PFSK-1 (cell line): ENCODE data around the gene CD44.

Source experiments
- FOXP2 ChIP-seq: optimal IDR thresholded peaks from 2 replicates; pipeline ENCODE3; 2011; ENCODE audit warnings: borderline replicate concordance, control low read depth, inconsistent platforms; ENCODE audit not compliant: insufficient read depth; ENCODE audit errors: extremely low read length, extremely low read depth
- POLR2AphosphoS5 ChIP-seq: IDR thresholded peaks from 2 replicates; pipeline ENCODE4 v1.6.1; 2012; ENCODE audit warnings: low read depth, mild to moderate bottlenecking, control low read depth, low read length, moderate library complexity
- REST ChIP-seq, 2 experiments: IDR thresholded peaks; 2 replicates each; pipeline versions ENCODE4 v1.6.1 to v1.8.0; 2011 to 2012; ENCODE audit warnings: low read depth in 2 of 2, low read length in 2 of 2, control low read depth in 1 of 2, inconsistent platforms in 1 of 2, mild to moderate bottlenecking in 1 of 2, moderate library complexity in 1 of 2; ENCODE audit not compliant: insufficient read depth in 1 of 2
- SIN3A ChIP-seq: IDR thresholded peaks from 2 replicates; pipeline ENCODE4 v1.6.1; 2012; ENCODE audit warnings: mild to moderate bottlenecking, low read length, moderate library complexity, borderline replicate concordance; ENCODE audit not compliant: insufficient read depth
- TAF1 ChIP-seq: IDR thresholded peaks from 2 replicates; pipeline ENCODE4 v1.6.1; 2012; ENCODE audit warnings: low read length, control low read depth, borderline replicate concordance; ENCODE audit not compliant: insufficient read depth

CD44 gene

GRCh38 chr11:35173011-35173511, 34.1 kb downstream of the CD44 start:
- TF ChIP-seq SIN3A (no peak), REST (IDR thresholded peaks at IDR 0.05; ENCODE audit: insufficient read depth in 1 of 2, low read depth in 2 of 2, low read length in 2 of 2) (no peak), FOXP2 (no peak), POLR2AphosphoS5 (no peak), TAF1 (no peak)

GRCh38 chr11:35173616-35174566, 34.9 kb downstream of the CD44 start:
- TF ChIP-seq POLR2AphosphoS5, result no peak
- TF ChIP-seq FOXP2, result no peak
- no peak for TF ChIP-seq TAF1
- no peak for TF ChIP-seq SIN3A
- TF ChIP-seq REST (IDR thresholded peaks at IDR 0.05; ENCODE audit: insufficient read depth in 1 of 2, low read depth in 2 of 2, low read length in 2 of 2), result no peak

- TF ChIP-seq TAF1 (no peak), POLR2AphosphoS5 (no peak), FOXP2 (no peak), REST (IDR thresholded peaks at IDR 0.05; ENCODE audit: insufficient read depth in 1 of 2, low read depth in 2 of 2, low read length in 2 of 2) (no peak), SIN3A (no peak)
These were observed 35.7 kb downstream of the CD44 start for GRCh38 chr11:35174666-35175065.

- TF ChIP-seq FOXP2 (no peak), REST (IDR thresholded peaks at IDR 0.05; ENCODE audit: insufficient read depth in 1 of 2, low read depth in 2 of 2, low read length in 2 of 2) (no peak), SIN3A (no peak), POLR2AphosphoS5 (no peak), TAF1 (no peak)
These were observed 38.4 kb downstream of the CD44 start for GRCh38 chr11:35177370-35177769.
